ENCODE measurements around the gene KRT17.

KRT17 gene

DNA sequence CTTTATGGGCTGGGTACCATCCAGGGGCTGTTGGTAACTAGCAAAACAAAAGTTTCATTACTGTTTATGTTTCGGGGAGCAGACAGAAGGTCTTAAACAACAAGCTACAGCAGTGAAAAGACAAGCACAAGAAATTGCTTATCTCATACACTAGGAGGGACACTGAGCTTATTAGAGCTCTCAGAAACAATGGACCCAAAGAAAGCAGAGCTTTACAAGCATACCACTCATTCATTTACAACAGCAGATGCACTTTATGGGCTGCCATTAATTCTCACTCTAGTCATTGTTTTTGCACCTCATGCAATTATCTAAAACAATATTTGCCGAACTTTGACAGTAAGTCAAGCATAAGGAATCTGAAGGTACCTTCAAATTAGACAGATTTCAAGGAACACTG lies 21.9 kb downstream of the KRT17 start:
- TF ChIP-seq, protein P1, sequence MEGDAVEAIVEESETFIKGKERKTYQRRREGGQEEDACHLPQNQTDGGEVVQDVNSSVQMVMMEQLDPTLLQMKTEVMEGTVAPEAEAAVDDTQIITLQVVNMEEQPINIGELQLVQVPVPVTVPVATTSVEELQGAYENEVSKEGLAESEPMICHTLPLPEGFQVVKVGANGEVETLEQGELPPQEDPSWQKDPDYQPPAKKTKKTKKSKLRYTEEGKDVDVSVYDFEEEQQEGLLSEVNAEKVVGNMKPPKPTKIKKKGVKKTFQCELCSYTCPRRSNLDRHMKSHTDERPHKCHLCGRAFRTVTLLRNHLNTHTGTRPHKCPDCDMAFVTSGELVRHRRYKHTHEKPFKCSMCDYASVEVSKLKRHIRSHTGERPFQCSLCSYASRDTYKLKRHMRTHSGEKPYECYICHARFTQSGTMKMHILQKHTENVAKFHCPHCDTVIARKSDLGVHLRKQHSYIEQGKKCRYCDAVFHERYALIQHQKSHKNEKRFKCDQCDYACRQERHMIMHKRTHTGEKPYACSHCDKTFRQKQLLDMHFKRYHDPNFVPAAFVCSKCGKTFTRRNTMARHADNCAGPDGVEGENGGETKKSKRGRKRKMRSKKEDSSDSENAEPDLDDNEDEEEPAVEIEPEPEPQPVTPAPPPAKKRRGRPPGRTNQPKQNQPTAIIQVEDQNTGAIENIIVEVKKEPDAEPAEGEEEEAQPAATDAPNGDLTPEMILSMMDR (IDR thresholded peaks at IDR 0.05; ENCODE audit: borderline replicate concordance, control extremely low read depth, extremely low read depth, insufficient read depth, missing control alignments): no peak
- DNase-seq (ENCODE audit: low spot score): no peak
- in situ Hi-C loops (cut with MboI; ENCODE audit: low sequenced_read_pairs, unreplicated experiment): no loop called here

- TF ChIP-seq, protein P1 (IDR thresholded peaks at IDR 0.05; ENCODE audit: borderline replicate concordance, control extremely low read depth, extremely low read depth, insufficient read depth, missing control alignments): no peak
- no peak for DNase-seq (ENCODE audit: low spot score)
- in situ Hi-C loops (cut with MboI; ENCODE audit: low sequenced_read_pairs, unreplicated experiment): no loop called here
Observed at GRCh38 chr17:41600318-41600717, 24.1 kb downstream of the KRT17 start.

DNA sequence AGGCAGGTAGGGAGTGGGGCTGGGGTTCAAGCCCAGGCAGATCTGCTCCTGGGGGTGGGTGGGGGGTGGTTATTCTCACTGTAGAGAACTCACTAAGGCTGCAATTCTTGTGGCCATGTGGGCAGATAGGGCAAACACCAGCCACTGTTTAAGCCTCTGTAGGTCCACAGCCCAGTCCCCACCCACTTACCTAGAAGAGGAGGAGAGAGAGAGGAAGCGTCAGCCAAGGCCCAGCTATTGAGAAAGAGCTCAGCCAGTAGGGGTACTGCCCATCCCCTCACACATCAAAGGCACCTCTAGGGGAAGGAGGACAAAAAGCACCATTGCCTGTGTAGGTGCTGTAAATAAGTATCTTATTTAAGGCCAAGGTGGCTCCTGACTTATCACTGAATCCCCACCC lies 24.7 kb downstream of the KRT17 start:
- in situ Hi-C loops (cut with MboI; ENCODE audit: low sequenced_read_pairs, unreplicated experiment): no loop called here
- TF ChIP-seq, protein P1 (IDR thresholded peaks at IDR 0.05; ENCODE audit: borderline replicate concordance, control extremely low read depth, extremely low read depth, insufficient read depth, missing control alignments): no peak
- no peak for DNase-seq (ENCODE audit: low spot score)

- TF ChIP-seq, protein P1 (IDR thresholded peaks at IDR 0.05; ENCODE audit: borderline replicate concordance, control extremely low read depth, extremely low read depth, insufficient read depth, missing control alignments): no peak
- in situ Hi-C loops (cut with MboI; ENCODE audit: low sequenced_read_pairs, unreplicated experiment): no loop called here
- no peak for DNase-seq (ENCODE audit: low spot score)
Observed at GRCh38 chr17:41595585-41595984, 28.8 kb downstream of the KRT17 start.

GRCh38 chr17:41594363-41594915 lies 29.9 kb downstream of the KRT17 start:
- TF ChIP-seq, protein P1 (IDR thresholded peaks at IDR 0.05; ENCODE audit: borderline replicate concordance, control extremely low read depth, extremely low read depth, insufficient read depth, missing control alignments): no peak
- in situ Hi-C loops (cut with MboI; ENCODE audit: low sequenced_read_pairs, unreplicated experiment): no loop called here
- DNase-seq (ENCODE audit: low spot score): no peak

- DNase-seq (ENCODE audit: low spot score): no peak
- in situ Hi-C loops (cut with MboI; ENCODE audit: low sequenced_read_pairs, unreplicated experiment): no loop called here
- TF ChIP-seq, protein P1 (IDR thresholded peaks at IDR 0.05; ENCODE audit: borderline replicate concordance, control extremely low read depth, extremely low read depth, insufficient read depth, missing control alignments): no peak
Observed at GRCh38 chr17:41593306-41593981, 30.9 kb downstream of the KRT17 start.

Measured in GM13976 (cell line).